Measurements from ENCODE around the gene SLC7A7. TPM values are rescaled to one million over a fixed set of nuclear protein-coding genes. Genes with fewer than 3 reads are reported as not detected.

SLC7A7 gene
- total and polyA plus RNA-seq, 2 of the 13 experiments (the other 11 are each of a cell fraction or from before 2014, with no cell fraction given), result 0.13 to 0.63 TPM

GRCh38 chr14:22821193-22822015 is 6.2 kb upstream of the SLC7A7 start (continued):
- TF ChIP-seq MYPOP (CRISPR knock-in tag; IDR thresholded peaks at IDR 0.05), result peak; percentile 86; the same call in 1 of the 2 replicates
- TF ChIP-seq SKI (IDR thresholded peaks at IDR 0.05; ENCODE audit: partially characterized antibody), result no peak
- peak; percentile 68; the same call in 1 of the 2 replicates for TF ChIP-seq SNAI1 (CRISPR knock-in tag; IDR thresholded peaks at IDR 0.05; ENCODE audit: borderline replicate concordance)
- TF ChIP-seq USF2 (IDR thresholded peaks at IDR 0.05; ENCODE audit: low read depth, low read length), result no peak
- TF ChIP-seq USF2 (CRISPR knock-in tag; IDR thresholded peaks at IDR 0.05; ENCODE audit: borderline replicate concordance), result no peak
- TF ChIP-seq NFIB (CRISPR knock-in tag; IDR thresholded peaks at IDR 0.05; ENCODE audit: borderline replicate concordance), result no peak
- TF ChIP-seq ZNF263 (CRISPR knock-in tag; IDR thresholded peaks at IDR 0.05), result peak; percentile 76
- TF ChIP-seq ZNF335 (CRISPR knock-in tag; IDR thresholded peaks at IDR 0.05), result peak; percentile 84
- TF ChIP-seq PITX1 (CRISPR knock-in tag; IDR thresholded peaks at IDR 0.05), result peak; percentile 65
- TF ChIP-seq ETV6 (CRISPR knock-in tag; conservative IDR thresholded peaks at IDR 0.05), result peak; percentile 85; the same call in 1 of the 2 replicates
- peak; percentile 11; the same call in 1 of the 2 replicates for TF ChIP-seq SUZ12 (IDR thresholded peaks at IDR 0.05; ENCODE audit: low read depth, low read length)
- 0 out of 2 replicates have a peak, but pooled peaks have one; percentile 46 for TF ChIP-seq ETV5 (CRISPR knock-in tag; IDR thresholded peaks at IDR 0.05; ENCODE audit: borderline replicate concordance)
- TF ChIP-seq ZNF615 (CRISPR knock-in tag; IDR thresholded peaks at IDR 0.05; ENCODE audit: borderline replicate concordance), result no peak
- peak; percentile 70 for TF ChIP-seq SPEN (CRISPR knock-in tag; IDR thresholded peaks at IDR 0.05; ENCODE audit: low read depth)
- TF ChIP-seq DDIT3 (CRISPR knock-in tag; IDR thresholded peaks at IDR 0.05), result no peak
- TF ChIP-seq TGIF2 (CRISPR knock-in tag; IDR thresholded peaks at IDR 0.05), result peak; percentile 93; the same call in 1 of the 2 replicates
- TF ChIP-seq ZNF614 (CRISPR knock-in tag; IDR thresholded peaks at IDR 0.05; ENCODE audit: borderline replicate concordance), result peak; percentile 76; the same call in 1 of the 2 replicates
- TF ChIP-seq POLR2AphosphoS5 (IDR thresholded peaks at IDR 0.05; ENCODE audit: low read depth, low read length), result no peak
- no peak for TF ChIP-seq ZBTB4 (CRISPR knock-in tag; IDR thresholded peaks at IDR 0.05; ENCODE audit: borderline replicate concordance)
- no peak for TF ChIP-seq ISX (CRISPR knock-in tag; conservative IDR thresholded peaks at IDR 0.05)
- TF ChIP-seq ARHGAP35 (CRISPR knock-in tag; IDR thresholded peaks at IDR 0.05; ENCODE audit: borderline replicate concordance), result peak; percentile 58; the same call in 1 of the 2 replicates
- peak; percentile 75 for TF ChIP-seq CEBPG (CRISPR knock-in tag; IDR thresholded peaks at IDR 0.05)
- TF ChIP-seq MAFF (IDR thresholded peaks at IDR 0.05; ENCODE audit: low read depth, low read length), result 0 out of 2 replicates have a peak, but pooled peaks have one; percentile 10
- TF ChIP-seq FOXO1 (CRISPR knock-in tag; IDR thresholded peaks at IDR 0.05), result peak; percentile 59; the same call in 1 of the 2 replicates

Measured in HepG2 (cell line).